Parathyroid adenoma (tissue), 2 donors: ENCODE measurements around the gene SASH3.

Source experiments
- H2AFZ ChIP-seq: fragments of 300-600 bp; sonication (generic); one replicate; pipeline ENCODE4 v1.7.0; 2017; ENCODE audit warnings: antibody characterized with exemption, mild to moderate bottlenecking
- H3K27ac ChIP-seq: fragments of 300-600 bp; sonication (generic); one replicate; pipeline ENCODE4 v1.7.0; 2017
- H3K27me3 ChIP-seq: fragments of 300-600 bp; sonication (generic); one replicate; pipeline ENCODE4 v1.7.0; 2017; ENCODE audit warnings: low read length; ENCODE audit not compliant: control insufficient read depth, insufficient read depth
- H3K36me3 ChIP-seq: fragments of 300-600 bp; sonication (generic); one replicate; pipeline ENCODE4 v1.7.0; 2017; ENCODE audit warnings: low read length; ENCODE audit not compliant: control insufficient read depth, insufficient read depth
- H3K4me1 ChIP-seq: fragments of 300-600 bp; sonication (generic); one replicate; pipeline ENCODE4 v1.7.0; 2017; ENCODE audit warnings: control low read depth
- H3K4me2 ChIP-seq: fragments of 300-600 bp; sonication (generic); one replicate; pipeline ENCODE4 v1.7.0; 2017; ENCODE audit warnings: low read length
- H3K4me3 ChIP-seq: fragments of 300-600 bp; sonication (generic); one replicate; pipeline ENCODE4 v1.7.0; 2017; ENCODE audit warnings: low read depth, low read length
- H3K79me2 ChIP-seq: fragments of 300-600 bp; sonication (generic); one replicate; pipeline ENCODE4 v1.7.0; 2017; ENCODE audit warnings: control low read depth
- H3K9ac ChIP-seq: fragments of 300-600 bp; sonication (generic); one replicate; pipeline ENCODE4 v1.7.0; 2017; ENCODE audit warnings: mild to moderate bottlenecking
- H3K9me3 ChIP-seq: fragments of 300-600 bp; sonication (generic); one replicate; pipeline ENCODE4 v1.7.0; 2017; ENCODE audit warnings: low read length; ENCODE audit not compliant: control insufficient read depth
- TF ChIP-seq, protein P1 (sequence below): fragments of 300-600 bp; sonication (generic); IDR thresholded peaks from one replicate; pipeline ENCODE4 v1.7.0; 2017; ENCODE audit warnings: antibody characterized with exemption, mild to moderate bottlenecking
- donor health status: primary hyperparathyroidism.

Gene SASH3

DNA sequence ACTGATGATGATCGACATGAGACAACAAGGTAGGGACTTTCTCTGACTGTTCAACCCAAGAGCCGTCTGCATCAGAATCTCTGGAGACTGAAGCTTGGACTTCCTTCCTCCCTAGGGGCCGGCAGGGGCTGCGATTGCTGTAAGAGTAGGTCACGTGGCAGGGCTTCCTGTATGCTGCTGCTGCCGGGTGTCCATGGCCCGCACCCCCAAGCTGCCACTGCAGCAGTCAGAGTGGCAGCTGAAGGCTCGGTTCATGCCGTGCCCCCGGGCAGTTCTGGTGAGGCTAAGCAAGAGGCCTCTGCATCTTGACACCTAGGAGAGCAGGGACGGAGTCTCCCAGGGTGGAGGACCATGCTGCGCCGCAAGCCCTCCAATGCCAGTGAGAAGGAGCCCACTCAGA is at the start of gene SASH3:
Gene SASH3 (plus strand): TSS at position 203 of the 400 bp plus-strand sequence. CDS start 149 bp downstream, at position 352.
- no peak within 1 kb of the TSS for H3K27ac ChIP-seq
- no peaks in the 10 kb centered on the region for H3K9me3 ChIP-seq
- no peaks in the 10 kb centered on the region for H3K36me3 ChIP-seq
- H3K4me2 ChIP-seq, result no peak within 1 kb of the TSS
- no peak within 1 kb of the TSS for H2AFZ ChIP-seq
- H3K4me1 ChIP-seq, result no peaks in the 10 kb centered on the region
- no peak within 1 kb of the TSS for H3K9ac ChIP-seq
- TF ChIP-seq, protein P1, sequence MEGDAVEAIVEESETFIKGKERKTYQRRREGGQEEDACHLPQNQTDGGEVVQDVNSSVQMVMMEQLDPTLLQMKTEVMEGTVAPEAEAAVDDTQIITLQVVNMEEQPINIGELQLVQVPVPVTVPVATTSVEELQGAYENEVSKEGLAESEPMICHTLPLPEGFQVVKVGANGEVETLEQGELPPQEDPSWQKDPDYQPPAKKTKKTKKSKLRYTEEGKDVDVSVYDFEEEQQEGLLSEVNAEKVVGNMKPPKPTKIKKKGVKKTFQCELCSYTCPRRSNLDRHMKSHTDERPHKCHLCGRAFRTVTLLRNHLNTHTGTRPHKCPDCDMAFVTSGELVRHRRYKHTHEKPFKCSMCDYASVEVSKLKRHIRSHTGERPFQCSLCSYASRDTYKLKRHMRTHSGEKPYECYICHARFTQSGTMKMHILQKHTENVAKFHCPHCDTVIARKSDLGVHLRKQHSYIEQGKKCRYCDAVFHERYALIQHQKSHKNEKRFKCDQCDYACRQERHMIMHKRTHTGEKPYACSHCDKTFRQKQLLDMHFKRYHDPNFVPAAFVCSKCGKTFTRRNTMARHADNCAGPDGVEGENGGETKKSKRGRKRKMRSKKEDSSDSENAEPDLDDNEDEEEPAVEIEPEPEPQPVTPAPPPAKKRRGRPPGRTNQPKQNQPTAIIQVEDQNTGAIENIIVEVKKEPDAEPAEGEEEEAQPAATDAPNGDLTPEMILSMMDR, result no peak
- H3K79me2 ChIP-seq, result no peaks in the 10 kb centered on the region
- H3K4me3 ChIP-seq, result no peak within 1 kb of the TSS
- H3K27me3 ChIP-seq, result no peaks in the 10 kb centered on the region

DNA sequence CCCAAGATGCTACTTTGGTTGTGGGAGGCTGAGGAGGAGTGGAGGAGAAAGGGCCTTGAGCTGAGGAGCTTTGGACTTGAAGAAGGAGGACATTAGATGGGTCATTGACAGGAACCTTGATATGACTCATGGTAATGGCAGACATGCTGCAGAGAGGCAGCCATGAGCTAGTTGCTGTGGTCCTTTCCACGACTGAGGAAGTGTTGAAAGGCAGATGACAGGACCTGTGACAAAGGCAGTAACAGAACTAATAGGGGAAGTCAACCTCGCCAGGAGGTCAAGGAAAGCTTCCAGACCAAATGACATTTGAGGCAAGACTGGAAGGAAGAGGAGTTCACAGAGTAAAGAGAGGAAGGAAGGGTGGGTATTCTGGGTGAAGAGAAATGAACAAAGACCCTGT is 48.5 kb upstream of the SASH3 start:
- H3K27ac ChIP-seq, result no peak overlapping the region
- no peaks in the 10 kb centered on the region for H3K4me1 ChIP-seq
- H3K36me3 ChIP-seq, result no peaks in the 10 kb centered on the region
- H3K4me3 ChIP-seq, result no peak overlapping the region
- H3K4me2 ChIP-seq, result no peak overlapping the region
- H3K9me3 ChIP-seq, result no peaks in the 10 kb centered on the region
- no peak overlapping the region for H3K9ac ChIP-seq
- no peak overlapping the region for H2AFZ ChIP-seq
- H3K27me3 ChIP-seq, result no peaks in the 10 kb centered on the region
- no peaks in the 10 kb centered on the region for H3K79me2 ChIP-seq
- TF ChIP-seq, protein P1, result no peak

DNA sequence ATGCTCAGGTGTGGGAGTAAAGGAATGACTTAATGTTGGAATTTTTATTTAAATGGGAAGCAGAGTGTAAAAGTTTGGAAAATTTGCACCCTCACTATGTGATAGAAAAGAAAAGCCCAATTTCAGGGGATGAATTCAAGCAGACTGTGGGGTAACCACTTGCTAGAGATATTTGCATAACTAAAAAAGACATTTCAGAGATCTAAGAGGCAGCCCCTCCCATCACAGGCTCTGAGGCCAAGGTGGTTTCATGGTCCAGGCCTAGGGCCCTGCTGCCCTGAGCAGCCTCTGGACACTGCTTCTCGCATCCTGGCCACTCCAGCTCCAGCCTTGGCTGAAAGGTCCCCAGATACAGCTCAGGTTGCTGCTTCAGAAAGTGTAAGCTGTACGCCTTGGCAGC is 46.9 kb upstream of the SASH3 start:
- Histone ChIP-seq H3K79me2 (no peaks in the 10 kb centered on the region), H3K27ac (no peak overlapping the region), H3K27me3 (no peaks in the 10 kb centered on the region), H3K4me1 (peaks cover 10% of the 10 kb centered on the region), H3K4me2 (no peak overlapping the region), H3K4me3 (no peak overlapping the region), H3K9ac (no peak overlapping the region), H3K36me3 (no peaks in the 10 kb centered on the region), H3K9me3 (no peaks in the 10 kb centered on the region), H2AFZ (no peak overlapping the region)
- TF ChIP-seq, protein P1, result no peak

DNA sequence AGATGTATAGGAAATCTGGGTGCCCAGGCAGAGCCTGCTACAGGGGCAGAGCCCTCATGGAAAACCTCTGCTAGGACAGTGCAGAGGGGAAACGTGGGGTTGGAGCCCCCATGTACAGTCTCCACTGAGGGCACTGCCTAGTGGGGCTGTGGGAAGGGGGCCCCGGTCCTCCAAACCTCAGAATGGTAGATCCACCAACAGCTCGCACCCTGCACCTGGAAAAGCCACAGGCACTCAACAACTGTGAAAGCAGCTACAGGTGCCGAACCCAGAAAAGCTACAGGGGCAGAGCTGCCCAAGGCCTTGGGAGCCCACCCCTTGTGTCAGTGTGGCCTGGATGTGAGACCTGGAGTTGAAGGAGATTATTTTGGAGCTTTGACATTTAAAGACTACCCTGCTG is 46.4 kb upstream of the SASH3 start:
- TF ChIP-seq, protein P1, result no peak

DNA sequence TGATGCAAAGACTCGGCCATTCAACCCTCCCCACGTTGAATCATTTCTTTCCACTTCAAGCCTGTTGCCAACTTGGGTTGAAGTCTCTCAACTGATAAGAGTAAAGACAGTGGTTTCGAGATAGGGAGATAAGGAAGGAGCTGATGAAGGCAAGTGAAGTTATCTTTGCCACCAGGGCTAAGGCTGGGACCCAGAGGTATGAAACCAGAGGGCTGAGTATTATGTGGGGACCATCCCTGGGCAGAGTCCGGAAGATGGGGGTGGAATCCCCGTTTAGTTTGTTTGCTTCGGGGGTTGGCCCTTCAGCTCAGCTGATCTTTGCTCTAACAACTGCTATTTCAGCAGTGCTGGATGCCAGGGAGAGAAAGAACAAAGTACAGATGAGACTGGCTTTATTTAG is 43.3 kb upstream of the SASH3 start:
- H3K79me2 ChIP-seq, result no peaks in the 10 kb centered on the region
- no peaks in the 10 kb centered on the region for H3K27me3 ChIP-seq
- TF ChIP-seq, protein P1, result no peak
- no peaks in the 10 kb centered on the region for H3K36me3 ChIP-seq
- H2AFZ ChIP-seq, result no peak overlapping the region
- H3K4me1 ChIP-seq, result peaks cover 20% of the 10 kb centered on the region
- no peak overlapping the region for H3K9ac ChIP-seq
- no peak overlapping the region for H3K27ac ChIP-seq
- H3K4me3 ChIP-seq, result no peak overlapping the region
- no peaks in the 10 kb centered on the region for H3K9me3 ChIP-seq
- no peak overlapping the region for H3K4me2 ChIP-seq

More for the DNA sequence above, 46.4 kb upstream of the SASH3 start:
- Histone ChIP-seq H3K36me3 (no peaks in the 10 kb centered on the region), H2AFZ (no peak overlapping the region), H3K79me2 (no peaks in the 10 kb centered on the region), H3K9ac (no peak overlapping the region), H3K9me3 (no peaks in the 10 kb centered on the region), H3K27ac (no peak overlapping the region), H3K27me3 (no peaks in the 10 kb centered on the region), H3K4me2 (no peak overlapping the region), H3K4me3 (no peak overlapping the region), H3K4me1 (peaks cover 10% of the 10 kb centered on the region)
